NCI-H1105 (cell line): ENCODE results near the gene NCOR1.
"Not testable (repeated sequence)": the region's sequence is repeated elsewhere in the genome, so short reads cannot be mapped to it uniquely, and the experiment has no call there.

ENCODE experiments used
- DNase-seq: peaks from one replicate; lab custom pipeline; 2025; lab: John Stamatoyannopoulos, UW

The NCOR1 gene

GRCh38 chr17:16148596-16148995, 66.7 kb downstream of the NCOR1 start:
- DNase-seq, result no peak

GRCh38 chr17:16145319-16145890, 69.9 kb downstream of the NCOR1 start:
- not testable (repeated sequence) for DNase-seq

- no peak for DNase-seq
Observed at GRCh38 chr17:16141685-16142084, 73.6 kb downstream of the NCOR1 start.

GRCh38 chr17:16140854-16141253, 74.5 kb downstream of the NCOR1 start:
- no peak for DNase-seq

- DNase-seq, result no peak
Observed at GRCh38 chr17:16135461-16135860, 79.9 kb downstream of the NCOR1 start.

- no peak for DNase-seq
Observed at GRCh38 chr17:16131593-16131992, 83.7 kb downstream of the NCOR1 start.

GRCh38 chr17:16129441-16130205, 85.7 kb downstream of the NCOR1 start:
- no peak for DNase-seq

- DNase-seq, result no peak
Observed at GRCh38 chr17:16123531-16123930, 91.8 kb downstream of the NCOR1 start.

GRCh38 chr17:16122697-16123434, 92.5 kb downstream of the NCOR1 start:
- DNase-seq, result no peak

DNA sequence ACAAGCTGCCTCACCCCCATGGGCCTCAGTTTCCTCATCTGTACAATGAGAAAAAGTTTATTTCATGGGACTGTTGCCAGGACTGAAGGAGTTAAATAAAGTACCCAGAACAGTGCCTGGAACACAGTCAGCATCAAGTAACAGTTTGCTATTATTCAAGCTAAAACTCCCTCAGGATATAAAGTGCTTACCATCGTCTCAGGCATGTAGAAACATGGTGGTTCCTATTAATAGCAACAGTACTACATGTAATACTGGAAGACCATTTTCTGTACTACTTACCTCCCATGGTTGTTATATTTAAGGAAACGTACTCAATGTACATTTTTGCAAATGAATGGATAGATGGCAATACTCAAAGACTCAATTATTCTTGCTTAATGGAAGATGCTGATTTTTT, 93.4 kb downstream of the NCOR1 start:
- no peak for DNase-seq

- no peak for DNase-seq
Observed at GRCh38 chr17:16120937-16121336, 94.4 kb downstream of the NCOR1 start.

GRCh38 chr17:16117149-16117548, 98.2 kb downstream of the NCOR1 start:
- DNase-seq, result no peak

DNA sequence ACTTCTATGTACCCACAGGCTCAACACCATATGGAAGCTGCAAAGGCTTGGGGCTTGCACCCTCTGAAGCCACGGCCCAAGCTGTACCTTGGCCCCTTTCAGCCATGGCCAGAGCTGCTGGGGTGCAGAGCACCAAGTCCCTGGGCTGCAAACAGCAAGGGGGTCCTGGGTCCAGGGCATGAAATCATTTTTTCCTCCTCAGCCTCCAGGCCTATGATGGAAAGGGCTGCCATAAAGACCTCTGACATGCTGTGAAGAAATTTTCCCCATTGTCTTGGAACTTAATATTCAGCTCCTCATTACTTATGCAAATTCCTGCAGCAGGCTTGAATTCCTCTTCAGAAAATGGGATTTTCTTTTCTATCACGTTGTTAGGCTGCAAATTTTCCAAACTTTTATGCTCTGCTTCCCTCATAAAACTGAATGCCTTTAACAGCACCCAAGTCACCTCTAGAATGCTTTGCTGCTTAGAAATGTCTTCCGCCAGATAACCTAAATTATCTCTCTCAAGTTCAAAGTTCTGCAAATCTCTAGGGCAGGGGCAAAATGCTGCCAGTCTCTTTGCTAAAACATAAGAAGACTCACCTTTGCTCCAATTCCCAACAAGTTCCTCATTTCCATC, 100.1 kb downstream of the NCOR1 start:
- DNase-seq, result not testable (repeated sequence)

- DNase-seq, result no peak
Observed at GRCh38 chr17:16108871-16109270, 106.5 kb downstream of the NCOR1 start.

DNA sequence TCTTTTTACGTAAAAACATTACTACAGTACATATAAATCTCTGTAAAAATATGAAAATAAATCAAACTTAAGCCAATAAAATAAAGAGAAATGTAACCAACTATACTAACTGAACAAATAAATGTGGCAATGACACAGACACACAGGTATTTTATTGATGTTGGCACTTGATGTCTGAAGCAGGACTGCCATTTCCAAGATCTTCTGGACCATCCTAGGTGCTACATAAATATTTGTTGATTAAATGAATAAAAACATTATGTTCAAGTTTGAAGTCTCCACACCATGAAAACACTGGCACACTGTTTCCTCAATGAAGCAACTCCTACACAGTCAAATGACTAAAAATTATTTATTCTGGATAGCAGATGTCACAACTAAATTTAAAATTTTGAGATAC, 106.9 kb downstream of the NCOR1 start:
- DNase-seq, result no peak

- no peak for DNase-seq
Observed at GRCh38 chr17:16107165-16107770, 108.1 kb downstream of the NCOR1 start.

DNA sequence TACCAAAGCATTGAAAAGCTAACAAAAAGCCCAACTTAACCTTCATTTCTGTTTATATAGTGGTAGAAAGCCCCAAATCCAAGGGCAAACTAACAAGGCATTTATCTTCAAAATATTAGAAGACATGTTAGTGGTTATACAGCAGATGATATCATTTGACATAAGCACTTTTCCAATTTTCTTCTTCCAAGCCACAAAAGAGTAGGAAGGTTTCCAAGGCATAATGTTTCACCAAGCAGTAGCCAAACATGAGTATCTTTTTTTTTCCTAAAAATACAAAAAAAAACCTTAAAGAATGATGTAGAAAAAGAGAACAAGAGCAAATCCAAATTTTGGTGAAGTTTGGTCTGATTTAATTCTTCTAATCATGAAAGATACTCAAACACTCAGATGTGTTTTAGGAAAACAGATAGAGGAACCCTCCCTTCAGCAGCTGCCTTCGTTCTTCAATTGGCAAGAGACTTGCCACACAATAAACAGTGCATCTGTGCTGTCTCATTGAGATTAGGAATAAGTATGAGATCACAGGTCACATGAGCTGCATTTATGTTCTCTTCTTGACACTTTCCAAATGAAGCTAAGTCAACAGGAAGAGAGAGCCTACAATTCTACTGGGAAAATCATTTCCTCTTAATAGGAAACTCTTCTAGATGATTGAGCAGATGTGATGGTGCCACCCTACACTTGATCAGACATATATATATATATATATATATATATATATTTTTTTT, 109.0 kb downstream of the NCOR1 start:
- no peak for DNase-seq

DNA sequence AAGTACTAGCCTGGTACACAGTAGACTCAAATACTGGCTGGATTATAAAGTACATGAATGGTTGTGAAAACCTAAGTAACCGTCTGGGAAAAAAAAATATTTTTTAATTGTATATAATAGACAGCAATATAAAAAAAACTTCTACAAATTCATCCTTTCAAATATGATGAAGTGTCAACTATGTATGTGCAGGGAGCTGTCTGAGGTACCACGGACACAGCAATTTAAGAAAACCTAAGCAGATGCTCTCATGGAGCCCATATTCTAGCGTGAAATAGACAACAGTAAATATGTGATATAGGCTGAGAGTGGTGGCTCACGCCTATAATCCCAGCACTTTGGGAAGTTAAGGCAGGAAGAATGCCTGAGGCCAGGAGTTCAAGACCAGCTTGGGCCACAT, 111.1 kb downstream of the NCOR1 start:
- DNase-seq, result no peak

DNA sequence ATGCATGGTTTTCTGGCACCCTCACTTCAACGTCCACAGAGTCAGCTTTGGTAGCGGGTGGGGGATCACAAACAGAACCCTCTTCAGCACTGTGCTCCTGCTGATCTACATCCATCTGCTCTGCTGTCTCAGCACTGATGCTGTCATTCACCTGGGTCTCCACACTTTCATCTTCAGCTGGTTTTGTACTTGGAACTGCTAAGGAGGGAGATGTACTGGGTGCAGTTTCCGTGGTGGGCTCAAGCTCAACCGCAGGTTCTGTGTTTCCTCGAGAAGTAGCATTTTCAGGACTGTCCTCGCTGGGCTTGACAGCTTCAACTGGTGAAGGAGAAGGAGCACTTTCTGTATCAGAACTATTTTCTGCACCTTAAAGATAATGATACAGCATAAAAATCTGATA, 113.9 kb downstream of the NCOR1 start:
- no peak for DNase-seq

- DNase-seq, result no peak
Observed at GRCh38 chr17:16100737-16101400, 114.5 kb downstream of the NCOR1 start.

- no peak for DNase-seq
Observed at GRCh38 chr17:16091773-16092172, 123.6 kb downstream of the NCOR1 start.
